Brain microvascular endothelial cell (primary cell): ENCODE data around the gene DEFB123.
"Not testable (repeated sequence)": the region's sequence is repeated elsewhere in the genome, so short reads cannot be mapped to it uniquely, and the experiment has no call there.

ENCODE experiments used
- DNase-seq: peaks from one replicate; pipeline ENCODE4 v3.0.0-alpha.2; 2020
- H3K27ac ChIP-seq: fragments of 250-450 bp; sonication (Bioruptor Pico); 2 replicates; pipeline ENCODE4 v1.5.1; 2020; ENCODE audit warnings: mild to moderate bottlenecking, moderate library complexity
- H3K27me3 ChIP-seq: fragments of 250-450 bp; sonication (Bioruptor Pico); replicated peaks from 2 replicates; pipeline ENCODE4 v1.5.1; 2020; ENCODE audit warnings: mild to moderate bottlenecking
- H3K36me3 ChIP-seq: fragments of 250-450 bp; sonication (Bioruptor Pico); replicated peaks from 2 replicates; pipeline ENCODE4 v1.5.1; 2020; ENCODE audit warnings: mild to moderate bottlenecking
- H3K4me3 ChIP-seq: 2 replicates; pipeline ENCODE4 v1.5.1; 2011; ENCODE audit warnings: low read depth, mild to moderate bottlenecking, control low read depth, low read length, moderate library complexity
- in situ Hi-C: cut with HindIII; loops from 2 replicates; pipeline ENCODE4 v1.10.0; 2017; ENCODE audit warnings: low sequenced_read_pairs, low pct_ligation_motif_present
- TF ChIP-seq, protein P1 (sequence below): IDR thresholded peaks from 2 replicates; pipeline ENCODE4 v1.5.1; 2011; ENCODE audit warnings: low read depth, mild to moderate bottlenecking, moderate library complexity, low read length, control low read depth, inconsistent platforms; ENCODE audit errors: missing control alignments

The DEFB123 gene

DNA sequence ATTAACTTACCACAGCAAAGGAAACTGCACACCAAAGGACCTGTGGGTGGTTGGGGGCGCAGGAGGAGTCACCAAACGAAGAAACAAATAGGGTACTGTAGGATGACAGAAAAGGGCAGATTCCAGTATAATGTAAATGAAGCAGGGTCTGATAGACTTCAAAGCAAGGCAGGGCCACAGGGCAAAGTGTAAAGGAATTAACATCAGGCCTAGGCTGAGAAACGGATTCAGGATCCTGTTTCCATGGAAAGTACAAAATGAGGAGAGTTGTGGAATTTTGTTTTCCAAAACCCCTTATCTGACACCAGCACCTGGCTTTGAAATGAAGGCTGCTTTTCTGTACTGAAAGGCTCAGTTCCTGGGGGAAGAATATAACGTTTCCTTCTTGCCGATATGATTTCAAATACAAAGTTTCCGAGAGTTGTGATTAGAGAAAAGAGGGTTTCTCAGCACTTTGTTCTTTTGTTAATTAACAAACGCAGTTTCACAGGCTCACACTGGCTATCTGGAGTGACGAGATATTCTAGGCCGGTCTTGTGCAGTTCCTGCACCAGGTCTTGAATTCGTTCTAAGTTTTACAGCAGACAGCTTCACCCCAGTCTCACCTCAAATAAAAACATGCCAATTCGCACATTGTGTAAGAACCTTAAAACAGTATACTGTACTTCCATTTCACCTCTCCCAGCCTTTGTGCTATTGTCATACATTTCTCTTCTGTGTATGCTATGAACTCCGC lies 5.8 kb downstream of the DEFB123 start:
- in situ Hi-C loops = no loop called here
- H3K27ac ChIP-seq = no peak overlapping the region
- no peak for DNase-seq
- H3K4me3 ChIP-seq = no peak overlapping the region
- TF ChIP-seq, protein P1, sequence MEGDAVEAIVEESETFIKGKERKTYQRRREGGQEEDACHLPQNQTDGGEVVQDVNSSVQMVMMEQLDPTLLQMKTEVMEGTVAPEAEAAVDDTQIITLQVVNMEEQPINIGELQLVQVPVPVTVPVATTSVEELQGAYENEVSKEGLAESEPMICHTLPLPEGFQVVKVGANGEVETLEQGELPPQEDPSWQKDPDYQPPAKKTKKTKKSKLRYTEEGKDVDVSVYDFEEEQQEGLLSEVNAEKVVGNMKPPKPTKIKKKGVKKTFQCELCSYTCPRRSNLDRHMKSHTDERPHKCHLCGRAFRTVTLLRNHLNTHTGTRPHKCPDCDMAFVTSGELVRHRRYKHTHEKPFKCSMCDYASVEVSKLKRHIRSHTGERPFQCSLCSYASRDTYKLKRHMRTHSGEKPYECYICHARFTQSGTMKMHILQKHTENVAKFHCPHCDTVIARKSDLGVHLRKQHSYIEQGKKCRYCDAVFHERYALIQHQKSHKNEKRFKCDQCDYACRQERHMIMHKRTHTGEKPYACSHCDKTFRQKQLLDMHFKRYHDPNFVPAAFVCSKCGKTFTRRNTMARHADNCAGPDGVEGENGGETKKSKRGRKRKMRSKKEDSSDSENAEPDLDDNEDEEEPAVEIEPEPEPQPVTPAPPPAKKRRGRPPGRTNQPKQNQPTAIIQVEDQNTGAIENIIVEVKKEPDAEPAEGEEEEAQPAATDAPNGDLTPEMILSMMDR = no peak
- H3K36me3 ChIP-seq = no peaks in the 10 kb centered on the region
- no peaks in the 10 kb centered on the region for H3K27me3 ChIP-seq

DNA sequence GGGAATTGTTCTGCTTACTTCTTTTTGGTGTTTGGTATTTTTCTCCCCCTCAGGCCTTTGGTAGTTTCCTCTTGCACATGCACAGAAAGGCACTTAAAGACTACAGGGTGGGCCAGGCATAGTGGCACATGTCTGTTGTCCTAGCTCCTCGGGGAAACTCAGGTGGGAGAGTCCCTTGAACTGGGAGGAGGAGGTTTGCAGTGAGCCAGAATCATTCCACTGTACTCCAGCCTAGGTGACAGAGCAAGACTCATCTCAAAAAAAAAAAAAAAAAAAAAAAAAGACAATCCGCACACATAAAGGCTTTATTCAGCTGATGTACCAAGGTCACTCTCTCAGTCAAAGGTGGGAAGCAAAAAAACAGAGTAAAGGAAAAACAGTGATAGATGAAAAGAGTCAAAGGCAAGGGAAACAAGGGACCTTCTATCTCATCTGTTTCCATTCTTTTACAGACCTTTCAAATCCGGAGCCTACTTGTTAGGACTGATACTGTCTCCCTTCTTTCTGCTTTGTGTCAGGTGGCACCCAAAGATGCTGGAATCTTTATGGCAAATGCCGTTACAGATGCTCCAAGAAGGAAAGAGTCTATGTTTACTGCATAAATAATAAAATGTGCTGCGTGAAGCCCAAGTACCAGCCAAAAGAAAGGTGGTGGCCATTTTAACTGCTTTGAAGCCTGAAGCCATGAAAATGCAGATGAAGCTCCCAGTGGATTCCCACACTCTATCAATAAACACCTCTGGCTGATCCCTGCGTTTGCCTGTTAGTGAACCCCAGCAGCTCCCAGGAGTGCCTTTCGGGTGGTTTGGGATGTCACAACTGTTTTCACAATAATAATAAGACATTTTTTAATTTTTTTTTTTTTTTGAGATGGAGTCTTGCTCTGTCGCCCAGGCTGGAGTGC lies 9.3 kb downstream of the DEFB123 start:
- TF ChIP-seq, protein P1 = no peak
- DNase-seq = no peak
- no peaks in the 10 kb centered on the region for H3K36me3 ChIP-seq
- no peak overlapping the region for H3K4me3 ChIP-seq
- in situ Hi-C loops = no loop called here
- no peak overlapping the region for H3K27ac ChIP-seq
- H3K27me3 ChIP-seq = no peaks in the 10 kb centered on the region

DNA sequence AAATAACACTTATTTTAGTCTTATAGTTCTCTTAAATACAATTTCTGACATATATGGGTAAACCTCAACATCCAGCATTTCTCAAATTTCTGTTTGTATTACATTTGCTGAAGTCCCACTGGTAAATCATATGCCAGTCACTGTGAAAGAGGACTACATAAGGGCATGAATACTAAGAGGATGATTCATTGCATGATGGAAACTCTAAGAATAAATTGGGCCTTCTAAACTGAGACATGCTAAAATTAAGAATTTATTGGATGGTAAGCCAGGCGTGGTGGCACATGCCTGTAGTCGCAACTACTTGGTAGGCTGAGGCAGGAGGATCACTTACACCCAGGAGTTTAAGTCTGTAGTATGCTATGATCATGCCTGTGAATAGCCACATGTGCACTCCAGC lies 12.1 kb downstream of the DEFB123 start:
- no peaks in the 10 kb centered on the region for H3K27me3 ChIP-seq
- in situ Hi-C loops = no loop called here

DNA sequence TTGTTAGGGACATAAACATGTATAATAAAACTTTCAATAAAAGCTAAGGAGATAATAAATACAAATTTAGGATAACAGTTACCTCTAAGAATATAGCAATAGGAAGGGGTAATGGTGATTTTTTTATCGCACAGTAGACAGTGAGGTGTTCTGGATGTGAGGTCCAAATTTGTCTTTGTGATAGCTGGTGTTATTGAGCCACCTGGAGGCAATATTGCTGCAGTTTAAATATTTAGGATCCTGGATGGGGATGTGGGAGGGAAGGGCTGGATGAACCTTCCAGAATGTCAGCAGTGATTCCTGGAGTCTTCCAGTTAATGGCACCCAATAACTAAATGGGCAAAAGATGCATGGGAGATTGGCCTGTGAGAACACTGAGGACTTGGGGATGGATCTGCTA lies 13.9 kb downstream of the DEFB123 start:
- DNase-seq = no peak
- Histone ChIP-seq H3K4me3 (no peak overlapping the region), H3K27ac (no peak overlapping the region), H3K27me3 (no peaks in the 10 kb centered on the region), H3K36me3 (no peaks in the 10 kb centered on the region)
- TF ChIP-seq, protein P1 = no peak
- in situ Hi-C loops = no loop called here

More for the DNA sequence above, 12.1 kb downstream of the DEFB123 start:
- H3K4me3 ChIP-seq = no peak overlapping the region
- no peak for DNase-seq
- H3K36me3 ChIP-seq = no peaks in the 10 kb centered on the region
- H3K27ac ChIP-seq = no peak overlapping the region
- TF ChIP-seq, protein P1 = no peak

DNA sequence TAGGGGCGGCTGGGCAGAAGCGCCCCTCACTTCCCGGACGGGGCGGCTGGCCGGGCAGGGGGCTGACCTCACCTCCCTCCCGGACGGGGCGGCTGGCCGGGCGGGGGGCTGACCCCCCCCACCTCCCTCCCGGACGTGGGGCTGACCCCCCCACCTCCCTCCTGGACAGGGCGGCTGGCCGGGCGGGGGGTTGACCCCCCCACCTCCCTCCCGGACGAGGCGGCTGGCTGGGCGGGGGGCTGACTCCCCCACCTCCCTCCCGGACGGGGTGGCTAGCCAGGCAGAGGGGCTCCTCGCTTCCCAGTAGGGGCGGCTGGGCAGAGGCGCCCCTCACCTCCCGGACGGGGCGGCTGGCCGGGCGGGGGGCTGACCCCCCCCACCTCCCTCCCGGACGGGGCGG lies 30.5 kb downstream of the DEFB123 start:
- in situ Hi-C loops, DNase-seq, H3K27me3 ChIP-seq, H3K36me3 ChIP-seq, H3K4me3 ChIP-seq, H3K27ac ChIP-seq: not testable (repeated sequence)
